HCT116 (cell line): ENCODE measurements around the gene PRSS56. TPM values are rescaled to one million over a fixed set of nuclear protein-coding genes. Genes with fewer than 3 reads are reported as not detected.

Experiments
- ATAC-seq: fragments of 200-7000 bp; cut with Tn5 transposase; 2 replicates; pipeline ENCODE4 v1.9.1; 2020; ENCODE audit warnings: mild to moderate bottlenecking, moderate library complexity
- BruUV-seq: library from RNA; stranded (reverse); fragments of 400-500 nt; replicated peaks from 2 replicates; lab custom pipeline; 2021; lab: Mats Ljungman, UMichigan
- CTCF ChIA-PET: fragments of 300-600 bp; sonication (Branson Sonifier 250); formaldehyde crosslinking; loops from one replicate; lab custom pipeline; 2021; ENCODE audit warnings: antibody characterized with exemption; lab: Charles Lee
- POLR2A ChIA-PET: fragments of 300-600, 350-600 bp; sonication (Branson Sonifier 250); formaldehyde crosslinking; loops from one replicate; lab custom pipeline; 2021; ENCODE audit warnings: antibody characterized with exemption; lab: Charles Lee
- RAD21 ChIA-PET, 2 experiments: fragments of 300-600 bp; sonication (Branson Sonifier 250); formaldehyde crosslinking; loops; one replicate each; lab custom pipeline; 2023; ENCODE audit warnings: low total read pairs in 2 of 2; ENCODE audit not compliant: uncharacterized antibody in 2 of 2, unreplicated experiment in 2 of 2, low non-redundant PET in 1 of 2; lab: Charles Lee
- DNase-seq: peaks from one replicate; pipeline ENCODE4 v3.0.0-alpha.2; 2010; ENCODE audit warnings: low read depth, low spot score
- H2AFZ ChIP-seq: fragments of 200-600 bp; shearing (Covaris generic), sonication (generic); 2 replicates; pipeline ENCODE4 v1.6.1; 2017; ENCODE audit warnings: low read depth, mixed run types, mixed read lengths, antibody characterized with exemption, low read length; ENCODE audit not compliant: poor library complexity, severe bottlenecking
- H3K27ac ChIP-seq: 2 replicates; pipeline ENCODE4 v1.5.1; 2012; ENCODE audit warnings: low read depth, low read length
- H3K27me3 ChIP-seq: fragments of 200-600 bp; sonication (generic); 2 replicates; pipeline ENCODE4 v1.6.1; 2016; ENCODE audit warnings: mixed run types, low read length, mixed read lengths; ENCODE audit not compliant: insufficient read depth
- H3K36me3 ChIP-seq, 2 experiments: fragments of 200-500 bp in 1 of 2; fragments of 200-600 bp in 1 of 2; sonication (Bioruptor generic) in 1 of 2; sonication (generic) in 1 of 2; 2 replicates each; pipeline versions ENCODE4 v1.5.1 to v1.6.1; 2014 to 2016; ENCODE audit warnings: low read length in 2 of 2, inconsistent platforms in 1 of 2, mixed read lengths in 1 of 2, mixed run types in 1 of 2; ENCODE audit not compliant: insufficient read depth in 2 of 2, control insufficient read depth in 1 of 2
- H3K4me1 ChIP-seq, 2 experiments: fragments of 200-600 bp in 1 of 2; sonication (generic) in 1 of 2; 2 replicates each; pipeline versions ENCODE4 v1.5.1 to v1.6.1; 2012 to 2017; ENCODE audit warnings: low read length in 2 of 2, inconsistent platforms in 1 of 2, mild to moderate bottlenecking in 1 of 2, mixed read lengths in 1 of 2, mixed run types in 1 of 2, moderate library complexity in 1 of 2; ENCODE audit not compliant: insufficient read depth in 2 of 2, control insufficient read depth in 1 of 2
- H3K4me2 ChIP-seq: fragments of 200-600 bp; sonication (generic); 2 replicates; pipeline ENCODE4 v1.6.1; 2017; ENCODE audit warnings: mixed run types, low read length, mixed read lengths
- H3K4me3 ChIP-seq, 2 experiments: fragments of 200-600 bp in 1 of 2; sonication (generic) in 1 of 2; replicated peaks in 1 of 2; 2 replicates each; pipeline ENCODE4 v1.5.1; 2011 to 2016; ENCODE audit warnings: low read length in 2 of 2, control low read depth in 1 of 2, low read depth in 1 of 2, mild to moderate bottlenecking in 1 of 2, mixed read lengths in 1 of 2, mixed run types in 1 of 2
- H3K79me2 ChIP-seq: fragments of 200-600 bp; sonication (generic); 2 replicates; pipeline ENCODE4 v1.6.1; 2017; ENCODE audit warnings: mild to moderate bottlenecking, mixed run types, low read length, moderate library complexity, mixed read lengths; ENCODE audit not compliant: insufficient read depth
- H3K9ac ChIP-seq: fragments of 200-600 bp; sonication (generic); 2 replicates; pipeline ENCODE4 v1.6.1; 2016; ENCODE audit warnings: low read length, mixed read lengths
- H3K9me2 ChIP-seq: fragments of 200-600 bp; sonication (generic), shearing (Covaris generic); 2 replicates; pipeline ENCODE4 v1.6.1; 2017; ENCODE audit warnings: mixed run types, mild to moderate bottlenecking, moderate library complexity; ENCODE audit not compliant: insufficient read depth
- H3K9me3 ChIP-seq, 2 experiments: fragments of 200-500 bp in 1 of 2; fragments of 200-600 bp in 1 of 2; sonication (Bioruptor generic) in 1 of 2; sonication (generic) in 1 of 2; 2 replicates each; pipeline ENCODE4 v1.6.1; 2014 to 2017; ENCODE audit warnings: low read length in 2 of 2, mixed read lengths in 2 of 2, inconsistent platforms in 1 of 2, low read depth in 1 of 2, mild to moderate bottlenecking in 1 of 2, mixed run types in 1 of 2, moderate library complexity in 1 of 2; ENCODE audit not compliant: control insufficient read depth in 1 of 2, insufficient read depth in 1 of 2
- H4K20me1 ChIP-seq: fragments of 200-600 bp; sonication (generic), shearing (Covaris generic); 2 replicates; pipeline ENCODE4 v1.6.1; 2017; ENCODE audit warnings: mixed run types, mild to moderate bottlenecking, moderate library complexity; ENCODE audit not compliant: insufficient read depth
- EGR1 ChIP-seq: IDR thresholded peaks from 2 replicates; pipeline ENCODE4 v1.6.1; 2012; ENCODE audit warnings: low read depth
- EZH2 ChIP-seq: fragments of 200-600 bp; sonication (generic); IDR thresholded peaks from 2 replicates; pipeline ENCODE4 v1.6.1; 2017; ENCODE audit warnings: antibody characterized with exemption, mixed run types
- FOSL1 ChIP-seq: IDR thresholded peaks from 2 replicates; pipeline ENCODE4 v1.6.1; 2012; ENCODE audit warnings: low read depth
- JUND ChIP-seq: IDR thresholded peaks from 2 replicates; pipeline ENCODE4 v1.6.1; 2012
- POLR2A ChIP-seq: IDR thresholded peaks from 2 replicates; pipeline ENCODE4 v1.7.0; 2011; ENCODE audit warnings: borderline replicate concordance; ENCODE audit not compliant: insufficient read depth, insufficient read length; ENCODE audit errors: extremely low read depth
- RAD21 ChIP-seq: IDR thresholded peaks from 2 replicates; pipeline ENCODE4 v1.6.1; 2012; ENCODE audit warnings: low read depth, mild to moderate bottlenecking
- SP1 ChIP-seq: IDR thresholded peaks from 2 replicates; pipeline ENCODE4 v1.6.1; 2012; ENCODE audit warnings: low read depth
- YY1 ChIP-seq: IDR thresholded peaks from 2 replicates; pipeline ENCODE4 v1.6.1; 2011; ENCODE audit warnings: low read length, low read depth, moderate library complexity, mild to moderate bottlenecking; ENCODE audit not compliant: insufficient replicate concordance; ENCODE audit errors: extremely low read depth
- ZFX ChIP-seq: fragments of 450-650 bp; IDR thresholded peaks from 2 replicates; pipeline ENCODE4 v1.6.1; 2017
- intact Hi-C: fragments of 100-400 bp; cut with micrococcal nuclease; formaldehyde crosslinking; loops from 2 replicates; pipeline ENCODE4 v1.10.0; 2022
- total RNA-seq: library from RNA; stranded (reverse); gene quantifications from one replicate; pipeline ENCODE4 v1.2.1, GENCODE V29; 2021; ENCODE audit not compliant: unreplicated experiment
- TF ChIP-seq, protein P1 (sequence below): IDR thresholded peaks from 2 replicates; pipeline ENCODE4 v1.6.1; 2012
- TF ChIP-seq, protein P2 (sequence below), 3 experiments: fragments of 200-600 bp in 1 of 3; sonication (generic) in 1 of 3; IDR thresholded peaks in 2 of 3; conservative IDR thresholded peaks in 1 of 3; 2 replicates each; pipeline ENCODE4 v1.5.1; 2012 to 2017; ENCODE audit warnings: low read depth in 2 of 3, low read length in 2 of 3, antibody characterized with exemption in 1 of 3, borderline replicate concordance in 1 of 3, control low read depth in 1 of 3, mild to moderate bottlenecking in 1 of 3, mixed read lengths in 1 of 3, mixed run types in 1 of 3, moderate library complexity in 1 of 3; ENCODE audit not compliant: insufficient read depth in 1 of 3

The PRSS56 gene
- total RNA-seq, 1 experiment from 2014 or later: not detected

DNA sequence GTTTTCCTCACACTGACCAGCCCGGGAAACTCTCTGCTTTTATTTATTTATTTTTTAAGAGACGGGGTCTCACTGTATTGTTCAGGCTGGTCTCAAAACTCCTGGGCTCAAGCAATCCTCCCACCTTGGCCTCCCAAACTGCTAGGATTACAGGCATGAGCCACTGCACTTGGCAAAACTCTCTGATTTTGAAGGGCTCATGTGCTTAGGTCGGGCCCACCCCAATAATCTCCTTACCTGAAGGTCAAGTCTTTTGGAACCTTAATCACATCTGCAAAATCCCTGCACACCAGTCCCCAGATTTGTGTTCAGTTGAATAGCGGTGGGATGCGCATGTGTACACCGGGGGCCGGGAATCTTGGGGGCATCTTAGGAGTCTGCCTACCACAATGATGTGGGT, 24.9 kb upstream of the PRSS56 start:
- no peak overlapping the region for H3K9ac ChIP-seq
- POLR2A ChIA-PET: no interaction called here
- no peaks in the 10 kb centered on the region for H3K9me3 ChIP-seq
- no peak overlapping the region for H3K4me3 ChIP-seq
- H3K9me2 ChIP-seq: no peaks in the 10 kb centered on the region
- TF ChIP-seq RAD21 (no peak), JUND (no peak), EZH2 (no peak), EGR1 (no peak), FOSL1 (no peak), ZFX (no peak), SP1 (no peak), POLR2A (no peak), YY1 (no peak)
- TF ChIP-seq, protein P1, sequence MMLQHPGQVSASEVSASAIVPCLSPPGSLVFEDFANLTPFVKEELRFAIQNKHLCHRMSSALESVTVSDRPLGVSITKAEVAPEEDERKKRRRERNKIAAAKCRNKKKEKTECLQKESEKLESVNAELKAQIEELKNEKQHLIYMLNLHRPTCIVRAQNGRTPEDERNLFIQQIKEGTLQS: no peak
- TF ChIP-seq, protein P2, sequence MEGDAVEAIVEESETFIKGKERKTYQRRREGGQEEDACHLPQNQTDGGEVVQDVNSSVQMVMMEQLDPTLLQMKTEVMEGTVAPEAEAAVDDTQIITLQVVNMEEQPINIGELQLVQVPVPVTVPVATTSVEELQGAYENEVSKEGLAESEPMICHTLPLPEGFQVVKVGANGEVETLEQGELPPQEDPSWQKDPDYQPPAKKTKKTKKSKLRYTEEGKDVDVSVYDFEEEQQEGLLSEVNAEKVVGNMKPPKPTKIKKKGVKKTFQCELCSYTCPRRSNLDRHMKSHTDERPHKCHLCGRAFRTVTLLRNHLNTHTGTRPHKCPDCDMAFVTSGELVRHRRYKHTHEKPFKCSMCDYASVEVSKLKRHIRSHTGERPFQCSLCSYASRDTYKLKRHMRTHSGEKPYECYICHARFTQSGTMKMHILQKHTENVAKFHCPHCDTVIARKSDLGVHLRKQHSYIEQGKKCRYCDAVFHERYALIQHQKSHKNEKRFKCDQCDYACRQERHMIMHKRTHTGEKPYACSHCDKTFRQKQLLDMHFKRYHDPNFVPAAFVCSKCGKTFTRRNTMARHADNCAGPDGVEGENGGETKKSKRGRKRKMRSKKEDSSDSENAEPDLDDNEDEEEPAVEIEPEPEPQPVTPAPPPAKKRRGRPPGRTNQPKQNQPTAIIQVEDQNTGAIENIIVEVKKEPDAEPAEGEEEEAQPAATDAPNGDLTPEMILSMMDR (IDR thresholded peaks at IDR 0.05 in 2 of 3, conservative IDR thresholded peaks at IDR 0.05 in 1 of 3; ENCODE audit: borderline replicate concordance in 1 of 3, insufficient read depth in 1 of 3, low read depth in 2 of 3, low read length in 2 of 3): no peak
- H3K36me3 ChIP-seq: no peaks in the 10 kb centered on the region
- CTCF ChIA-PET: no interaction called here
- no peak overlapping the region for H3K4me2 ChIP-seq
- no TSS peak for BruUV-seq
- DNase-seq (no peak), ATAC-seq (no peak)
- H3K79me2 ChIP-seq: no peaks in the 10 kb centered on the region
- H2AFZ ChIP-seq: no peak overlapping the region
- no peaks in the 10 kb centered on the region for H4K20me1 ChIP-seq
- 0 out of 4 replicates have a peak, but pooled peaks cover 0 to 4% of the 10 kb centered on the region in 2 experiments for H3K4me1 ChIP-seq
- no peak overlapping the region for H3K27ac ChIP-seq
- RAD21 ChIA-PET: no interaction called here
- H3K27me3 ChIP-seq: no peaks in the 10 kb centered on the region
- intact Hi-C loops: no loop called here
